Astrocyte of the spinal cord (primary cell): ENCODE measurements around the gene CABP4.

Experiments used
- DNase-seq: peaks from one replicate; pipeline ENCODE4 v3.0.0; 2011; ENCODE audit warnings: low read depth, low spot score
- H3K4me3 ChIP-seq: 2 replicates; pipeline ENCODE4 v1.5.1; 2011; ENCODE audit warnings: low read depth, mild to moderate bottlenecking, low read length, moderate library complexity
- in situ Hi-C: cut with HindIII; loops from 2 replicates; pipeline ENCODE4 v1.10.0; 2017; ENCODE audit warnings: low sequenced_read_pairs
- TF ChIP-seq, protein P1 (sequence below): IDR thresholded peaks from 2 replicates; pipeline ENCODE4 v1.5.1; 2012; ENCODE audit warnings: low read depth, mild to moderate bottlenecking, low read length, inconsistent platforms

Gene CABP4

DNA sequence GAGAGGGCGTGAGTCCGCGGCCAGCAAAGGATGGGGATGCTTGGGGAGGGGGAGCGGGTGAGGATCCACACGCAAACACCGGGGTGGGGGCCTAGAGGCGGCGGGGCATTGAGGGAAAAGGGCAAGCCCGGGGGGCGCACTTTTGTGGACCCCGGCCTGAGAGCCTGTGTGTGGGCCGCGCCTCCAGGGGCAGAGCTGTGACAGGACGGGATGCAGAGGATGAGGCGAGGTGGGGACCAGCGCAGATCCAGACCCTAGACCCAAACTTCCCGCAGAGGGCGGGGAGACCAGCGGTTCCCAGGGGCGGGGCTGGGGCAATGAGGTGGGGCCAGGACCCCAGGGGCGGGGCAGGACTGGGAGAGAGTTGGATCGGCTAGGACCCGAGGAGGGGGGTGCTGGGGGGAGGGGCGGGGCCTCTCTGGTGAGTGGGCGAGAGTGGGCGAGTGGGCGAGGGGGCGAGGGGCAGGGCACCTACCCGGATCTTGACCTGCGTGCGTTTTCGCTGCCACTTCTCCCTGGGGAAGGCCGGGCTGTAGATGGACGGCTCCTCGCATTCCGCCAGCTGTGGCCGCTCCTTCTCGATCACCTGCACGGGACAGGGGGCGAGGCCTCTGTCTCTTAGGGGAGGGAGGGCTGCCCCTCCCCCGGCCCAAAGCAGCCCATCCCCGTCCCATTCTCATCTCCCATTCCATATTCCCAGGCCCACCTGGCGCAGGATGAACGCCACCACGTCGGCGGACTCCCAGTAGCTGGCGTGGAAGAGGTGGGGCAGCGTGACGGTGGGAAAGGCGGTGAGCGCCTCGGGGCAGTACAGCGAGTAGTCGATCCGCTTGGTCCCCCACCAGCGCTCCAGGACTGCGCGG, 39.4 kb downstream of the CABP4 start:
- no peak for DNase-seq
- no peak overlapping the region for H3K4me3 ChIP-seq
- in situ Hi-C loops, result no loop called here
- TF ChIP-seq, protein P1, sequence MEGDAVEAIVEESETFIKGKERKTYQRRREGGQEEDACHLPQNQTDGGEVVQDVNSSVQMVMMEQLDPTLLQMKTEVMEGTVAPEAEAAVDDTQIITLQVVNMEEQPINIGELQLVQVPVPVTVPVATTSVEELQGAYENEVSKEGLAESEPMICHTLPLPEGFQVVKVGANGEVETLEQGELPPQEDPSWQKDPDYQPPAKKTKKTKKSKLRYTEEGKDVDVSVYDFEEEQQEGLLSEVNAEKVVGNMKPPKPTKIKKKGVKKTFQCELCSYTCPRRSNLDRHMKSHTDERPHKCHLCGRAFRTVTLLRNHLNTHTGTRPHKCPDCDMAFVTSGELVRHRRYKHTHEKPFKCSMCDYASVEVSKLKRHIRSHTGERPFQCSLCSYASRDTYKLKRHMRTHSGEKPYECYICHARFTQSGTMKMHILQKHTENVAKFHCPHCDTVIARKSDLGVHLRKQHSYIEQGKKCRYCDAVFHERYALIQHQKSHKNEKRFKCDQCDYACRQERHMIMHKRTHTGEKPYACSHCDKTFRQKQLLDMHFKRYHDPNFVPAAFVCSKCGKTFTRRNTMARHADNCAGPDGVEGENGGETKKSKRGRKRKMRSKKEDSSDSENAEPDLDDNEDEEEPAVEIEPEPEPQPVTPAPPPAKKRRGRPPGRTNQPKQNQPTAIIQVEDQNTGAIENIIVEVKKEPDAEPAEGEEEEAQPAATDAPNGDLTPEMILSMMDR, result no peak

DNA sequence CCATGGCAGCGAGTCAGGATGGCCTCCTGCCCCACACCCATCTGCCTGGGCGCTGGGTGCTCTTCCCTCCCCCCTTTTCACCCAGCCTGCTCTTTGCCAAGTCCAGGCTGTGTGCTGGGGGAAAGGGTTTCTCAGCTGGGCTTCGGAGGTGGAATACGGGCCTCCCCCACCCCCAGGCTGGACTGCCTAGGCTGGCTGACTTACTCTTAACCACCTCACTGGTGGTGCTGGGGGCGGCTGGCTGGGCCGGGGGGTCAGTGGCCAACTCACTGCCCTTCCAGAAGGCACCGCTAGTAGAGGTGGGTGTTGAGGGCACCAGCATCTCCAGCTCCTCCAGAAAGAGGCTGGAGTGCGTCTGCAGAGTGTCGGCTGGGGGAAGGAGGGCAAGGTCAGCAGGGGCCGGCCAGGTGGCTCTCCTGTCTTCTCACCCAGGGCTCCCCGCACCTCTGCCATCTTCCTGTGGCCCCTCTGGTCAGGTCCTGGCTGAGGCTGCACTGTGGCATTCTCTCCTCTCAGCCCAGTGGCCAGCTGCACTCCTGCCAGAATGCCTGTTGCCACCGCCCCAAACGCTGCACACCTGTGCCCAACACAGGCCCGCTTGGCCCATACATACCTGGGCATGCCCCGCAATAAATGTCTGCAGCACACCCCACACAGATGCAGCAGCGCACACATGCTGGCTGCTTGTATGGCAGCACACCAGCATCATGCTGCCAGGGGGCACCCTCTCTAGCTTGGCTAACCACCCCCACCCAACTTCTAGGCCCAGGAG, 40.3 kb downstream of the CABP4 start:
- DNase-seq, result no peak
- in situ Hi-C loops, result no loop called here
- no peak overlapping the region for H3K4me3 ChIP-seq
- TF ChIP-seq, protein P1, result no peak

DNA sequence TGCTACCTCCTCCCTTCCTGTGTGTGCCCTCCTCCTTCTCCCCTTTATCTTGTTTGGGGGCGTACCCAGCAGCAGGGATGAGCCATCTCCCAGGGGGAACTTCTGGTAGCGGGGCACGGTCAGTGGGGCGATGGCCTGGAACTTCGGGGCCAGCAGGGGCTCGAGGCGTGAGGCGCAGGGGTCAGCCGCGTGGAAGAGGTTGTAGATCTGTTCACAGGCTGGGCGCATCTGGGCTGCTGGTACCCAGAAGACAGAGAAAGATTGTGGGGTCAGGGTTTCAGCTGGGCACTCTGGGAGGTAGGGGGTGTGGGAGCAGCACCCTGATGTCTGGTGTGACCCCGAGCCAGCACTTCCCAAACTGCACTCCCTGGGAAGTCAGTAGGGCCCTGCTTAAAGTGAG, 41.0 kb downstream of the CABP4 start:
- TF ChIP-seq, protein P1, result no peak
- in situ Hi-C loops, result no loop called here
- H3K4me3 ChIP-seq, result no peak overlapping the region
- no peak for DNase-seq

DNA sequence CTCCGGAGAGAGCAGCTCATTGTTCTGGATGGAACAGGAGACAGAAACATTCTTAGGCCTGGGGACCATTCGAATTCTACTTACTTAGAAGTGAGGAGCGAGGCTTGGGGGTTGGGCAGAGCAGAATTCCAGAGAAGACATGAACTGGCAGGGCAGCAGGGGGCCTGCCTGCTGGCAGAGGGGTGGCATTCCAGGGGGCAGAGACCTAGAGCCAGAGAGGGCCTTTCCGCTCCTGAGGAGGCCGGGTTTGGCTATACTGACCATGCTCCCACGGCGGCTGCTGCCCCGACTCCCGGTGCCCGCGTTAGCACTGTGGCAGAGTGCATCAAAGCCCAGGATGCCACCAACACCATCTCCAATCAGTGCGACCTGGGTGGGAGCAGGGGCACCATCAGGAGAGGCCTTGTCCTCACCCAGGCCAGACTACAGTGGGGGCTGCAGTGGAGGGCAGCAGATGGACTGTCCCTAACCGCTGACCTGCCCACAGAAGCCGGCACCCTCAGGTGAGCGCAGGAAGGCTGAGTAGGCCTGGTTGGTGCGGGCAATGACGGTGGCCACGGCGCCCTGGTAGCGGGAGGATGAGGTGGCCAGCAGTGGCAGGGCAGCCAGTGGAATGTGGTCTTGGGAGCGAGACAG, 42.6 kb downstream of the CABP4 start:
- no peak for DNase-seq
- TF ChIP-seq, protein P1, result no peak
- H3K4me3 ChIP-seq, result no peak overlapping the region
- in situ Hi-C loops, result no loop called here

DNA sequence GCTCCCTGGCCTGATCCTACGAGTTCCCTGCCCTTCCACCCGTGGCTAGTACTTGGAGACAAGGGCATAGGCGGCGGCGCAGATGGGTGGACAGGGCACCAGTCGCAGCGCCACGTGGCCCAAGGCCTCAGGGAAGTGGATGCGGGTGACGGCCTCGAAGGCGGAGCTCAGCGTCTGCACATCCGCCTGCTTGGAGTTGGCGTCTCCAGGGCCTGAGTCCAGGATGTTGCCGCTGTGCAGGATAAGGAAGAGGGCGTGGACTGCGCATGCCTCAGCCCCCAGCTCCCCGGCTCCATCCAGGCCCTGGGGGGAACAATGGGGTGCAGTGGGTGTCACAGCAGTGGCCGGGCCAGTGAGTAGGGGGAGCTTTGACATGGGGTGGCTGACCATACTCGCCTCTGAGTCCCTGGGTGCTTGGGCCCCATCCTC, 43.4 kb downstream of the CABP4 start:
- TF ChIP-seq, protein P1, result no peak
- DNase-seq, result no peak
- no peak overlapping the region for H3K4me3 ChIP-seq
- in situ Hi-C loops, result no loop called here

DNA sequence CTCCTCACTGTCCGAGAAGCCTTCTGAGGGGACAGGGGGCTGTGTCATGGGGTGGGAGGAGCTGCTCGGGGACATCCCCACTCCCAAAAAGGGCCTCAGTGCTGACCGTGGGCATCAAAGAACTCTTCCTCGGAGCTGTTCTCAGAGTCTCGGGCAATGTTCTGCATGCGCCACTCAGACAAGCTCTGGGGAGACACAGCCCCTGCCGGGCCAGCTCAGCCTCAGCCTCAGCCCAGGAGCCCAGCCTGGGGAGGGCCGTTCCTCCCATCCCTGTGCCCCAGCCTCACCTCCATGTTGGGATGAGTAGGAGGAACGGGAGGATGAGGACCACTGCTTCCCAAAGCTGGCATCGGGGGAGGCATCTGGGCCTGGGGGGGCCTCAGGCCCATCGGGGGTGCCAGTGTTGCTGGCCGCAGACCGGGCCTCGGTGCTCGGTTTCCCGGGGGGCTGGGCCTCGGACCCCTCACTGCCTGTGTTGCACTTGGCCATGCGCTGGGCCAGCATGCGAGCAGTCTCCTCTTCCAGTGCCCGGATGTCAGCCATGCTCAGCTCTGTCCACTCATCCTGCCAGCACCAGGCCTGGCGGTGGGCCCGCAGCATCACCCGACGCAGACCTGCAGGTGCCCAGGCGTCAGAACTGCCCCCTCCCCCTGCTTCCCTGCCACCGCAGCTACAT, 44.8 kb downstream of the CABP4 start:
- in situ Hi-C loops, result no loop called here
- TF ChIP-seq, protein P1, result no peak
- H3K4me3 ChIP-seq, result no peak overlapping the region

More for the DNA sequence above, 44.8 kb downstream of the CABP4 start:
- no peak for DNase-seq
